ENCODE data around the gene PML. TPM values are rescaled to one million over a fixed set of nuclear protein-coding genes. Genes with fewer than 3 reads are reported as not detected.

Gene PML
- polyA plus RNA-seq, 1 donor (not counting 4 experiments of a cell fraction or from before 2014, with no cell fraction given), result 20.5 TPM

- Histone ChIP-seq H3K27me3 (ENCODE audit: control insufficient read depth, extremely low read depth, insufficient read depth, low read length) (no peaks in the 10 kb centered on the region), H3K9me3 (ENCODE audit: control insufficient read depth, low read depth, low read length) (no peaks in the 10 kb centered on the region), H3K4me2 (ENCODE audit: control insufficient read depth, extremely low read depth, insufficient read depth, low read depth, low read length) (no peak overlapping the region), H3K4me3 (ENCODE audit: control insufficient read depth in 2 of 3, extremely low read depth in 1 of 3, insufficient read depth in 2 of 3, low read depth in 1 of 3, low read length in 3 of 3) (no peak overlapping the region), H3K9me1 (ENCODE audit: control insufficient read depth, extremely low read depth, insufficient read depth, low read length) (no peaks in the 10 kb centered on the region), H2AFZ (ENCODE audit: control insufficient read depth, low read length) (no peak overlapping the region), H3K4me1 (ENCODE audit: control insufficient read depth, extremely low read depth, insufficient read depth, low read length) (peaks cover 92% of the 10 kb centered on the region), H3K9ac (ENCODE audit: control insufficient read depth, extremely low read depth, insufficient read depth, low read length) (no peak overlapping the region), H3K36me3 (ENCODE audit: control insufficient read depth in 2 of 2, extremely low read depth in 1 of 2, insufficient read depth in 2 of 2, low read length in 2 of 2) (peaks cover 0 to 4% of the 10 kb centered on the region in 2 experiments), H3K79me2 (ENCODE audit: control insufficient read depth, insufficient read depth, low read length) (no peaks in the 10 kb centered on the region), H4K20me1 (ENCODE audit: control insufficient read depth, extremely low read depth, insufficient read depth, low read length) (no peaks in the 10 kb centered on the region), H3K27ac (ENCODE audit: control insufficient read depth, insufficient read depth, low read length) (no peak overlapping the region)
- FAIRE-seq, result peak; percentile 39
- TF ChIP-seq CTCF (optimal IDR thresholded peaks at IDR 0.05 in 1 of 3, IDR thresholded peaks at IDR 0.05 in 1 of 3, conservative IDR thresholded peaks at IDR 0.05 in 1 of 3; ENCODE audit: extremely low read depth in 1 of 3, insufficient read depth in 2 of 3, low read length in 3 of 3) (no peak), EZH2 (IDR thresholded peaks at IDR 0.05; ENCODE audit: low read length) (no peak)
- DNase-seq (ENCODE audit: low read depth, low spot score), result no peak
- dilution Hi-C loops (cut with MboI; ENCODE audit: extremely low pct_ligation_motif_present, low sequenced_read_pairs), result no loop called here
Measured at GRCh38 chr15:73986055-73986775, 8.3 kb upstream of the PML start.

- H4K20me1 ChIP-seq (ENCODE audit: control insufficient read depth, extremely low read depth, insufficient read depth, low read length), result no peaks in the 10 kb centered on the region
- dilution Hi-C loops (cut with MboI; ENCODE audit: extremely low pct_ligation_motif_present, low sequenced_read_pairs), result no loop called here
- DNase-seq (ENCODE audit: low read depth, low spot score) (no peak), FAIRE-seq (no peak)
- H3K27me3 ChIP-seq (ENCODE audit: control insufficient read depth, extremely low read depth, insufficient read depth, low read length), result no peaks in the 10 kb centered on the region
- H3K9ac ChIP-seq (ENCODE audit: control insufficient read depth, extremely low read depth, insufficient read depth, low read length), result peak overlapping the region; percentile 60
- no peak overlapping the region for H2AFZ ChIP-seq (ENCODE audit: control insufficient read depth, low read length)
- H3K79me2 ChIP-seq (ENCODE audit: control insufficient read depth, insufficient read depth, low read length), result no peaks in the 10 kb centered on the region
- peaks cover 0 to 4% of the 10 kb centered on the region in 2 experiments for H3K36me3 ChIP-seq (ENCODE audit: control insufficient read depth in 2 of 2, extremely low read depth in 1 of 2, insufficient read depth in 2 of 2, low read length in 2 of 2)
- no peak for TF ChIP-seq EZH2 (IDR thresholded peaks at IDR 0.05; ENCODE audit: low read length)
- TF ChIP-seq CTCF (optimal IDR thresholded peaks at IDR 0.05 in 1 of 3, IDR thresholded peaks at IDR 0.05 in 1 of 3, conservative IDR thresholded peaks at IDR 0.05 in 1 of 3; ENCODE audit: extremely low read depth in 1 of 3, insufficient read depth in 2 of 3, low read length in 3 of 3), result no peak
- no peaks in the 10 kb centered on the region for H3K9me1 ChIP-seq (ENCODE audit: control insufficient read depth, extremely low read depth, insufficient read depth, low read length)
- peak overlapping the region; percentile 83 for H3K27ac ChIP-seq (ENCODE audit: control insufficient read depth, insufficient read depth, low read length)
- H3K4me2 ChIP-seq (ENCODE audit: control insufficient read depth, extremely low read depth, insufficient read depth, low read depth, low read length), result no peak overlapping the region
- no peak overlapping the region for H3K4me3 ChIP-seq (ENCODE audit: control insufficient read depth in 2 of 3, extremely low read depth in 1 of 3, insufficient read depth in 2 of 3, low read depth in 1 of 3, low read length in 3 of 3)
- H3K4me1 ChIP-seq (ENCODE audit: control insufficient read depth, extremely low read depth, insufficient read depth, low read length), result peaks cover 92% of the 10 kb centered on the region
- no peaks in the 10 kb centered on the region for H3K9me3 ChIP-seq (ENCODE audit: control insufficient read depth, low read depth, low read length)
Measured at GRCh38 chr15:73986776-73987056, 7.8 kb upstream of the PML start.

Data from keratinocyte (primary cell).